Measurements from ENCODE around the gene CFAP410.
A peak's percentile ranks its signal among the peaks of the same experiment; 100 is the strongest.

Gene CFAP410

GRCh38 chr21:44299085-44299457 lies 40.1 kb downstream of the CFAP410 start:
- TF ChIP-seq, protein P1, sequence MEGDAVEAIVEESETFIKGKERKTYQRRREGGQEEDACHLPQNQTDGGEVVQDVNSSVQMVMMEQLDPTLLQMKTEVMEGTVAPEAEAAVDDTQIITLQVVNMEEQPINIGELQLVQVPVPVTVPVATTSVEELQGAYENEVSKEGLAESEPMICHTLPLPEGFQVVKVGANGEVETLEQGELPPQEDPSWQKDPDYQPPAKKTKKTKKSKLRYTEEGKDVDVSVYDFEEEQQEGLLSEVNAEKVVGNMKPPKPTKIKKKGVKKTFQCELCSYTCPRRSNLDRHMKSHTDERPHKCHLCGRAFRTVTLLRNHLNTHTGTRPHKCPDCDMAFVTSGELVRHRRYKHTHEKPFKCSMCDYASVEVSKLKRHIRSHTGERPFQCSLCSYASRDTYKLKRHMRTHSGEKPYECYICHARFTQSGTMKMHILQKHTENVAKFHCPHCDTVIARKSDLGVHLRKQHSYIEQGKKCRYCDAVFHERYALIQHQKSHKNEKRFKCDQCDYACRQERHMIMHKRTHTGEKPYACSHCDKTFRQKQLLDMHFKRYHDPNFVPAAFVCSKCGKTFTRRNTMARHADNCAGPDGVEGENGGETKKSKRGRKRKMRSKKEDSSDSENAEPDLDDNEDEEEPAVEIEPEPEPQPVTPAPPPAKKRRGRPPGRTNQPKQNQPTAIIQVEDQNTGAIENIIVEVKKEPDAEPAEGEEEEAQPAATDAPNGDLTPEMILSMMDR (IDR thresholded peaks at IDR 0.05; ENCODE audit: low read length) = no peak
- TF ChIP-seq EZH2 (IDR thresholded peaks at IDR 0.05; ENCODE audit: borderline replicate concordance, low read length) = no peak
- H3F3A ChIP-seq (ENCODE audit: insufficient read depth, low read length) = no peaks in the 10 kb centered on the region
- peak overlapping the region; percentile 89 for H3K4me2 ChIP-seq (ENCODE audit: low read length)
- H3K9me2 ChIP-seq (ENCODE audit: low read depth, low read length) = no peaks in the 10 kb centered on the region
- no peaks in the 10 kb centered on the region for H3K9me3 ChIP-seq (ENCODE audit: low read length)
- H3K27ac ChIP-seq (ENCODE audit: low read depth, low read length, poor library complexity, severe bottlenecking) = peak overlapping the region; percentile 60
- H3K9ac ChIP-seq (ENCODE audit: low read length) = peak overlapping the region; percentile 65
- peak overlapping the region; percentile 73 for H3K4me3 ChIP-seq (ENCODE audit: low read depth, low read length, poor library complexity, severe bottlenecking)
- H3K27me3 ChIP-seq (ENCODE audit: insufficient read depth, low read length) = 0 out of 2 replicates have a peak, but pooled peaks cover 11% of the 10 kb centered on the region
- H3K79me2 ChIP-seq (ENCODE audit: insufficient read depth, low read length) = no peaks in the 10 kb centered on the region
- no peaks in the 10 kb centered on the region for H3K36me3 ChIP-seq (ENCODE audit: insufficient read depth, low read length)
- H2AFZ ChIP-seq (ENCODE audit: low read length) = no peak overlapping the region
- H3K4me1 ChIP-seq (ENCODE audit: insufficient read depth, low read length, severe bottlenecking) = peaks cover 42% of the 10 kb centered on the region
- H4K20me1 ChIP-seq (ENCODE audit: insufficient read depth, low read length) = no peaks in the 10 kb centered on the region

GRCh38 chr21:44298301-44298700 lies 40.9 kb downstream of the CFAP410 start:
- no peak for TF ChIP-seq EZH2 (IDR thresholded peaks at IDR 0.05; ENCODE audit: borderline replicate concordance, low read length)
- TF ChIP-seq, protein P1 (IDR thresholded peaks at IDR 0.05; ENCODE audit: low read length) = no peak
- Histone ChIP-seq H3K9ac (ENCODE audit: low read length) (no peak overlapping the region), H2AFZ (ENCODE audit: low read length) (no peak overlapping the region), H3K27me3 (ENCODE audit: insufficient read depth, low read length) (0 out of 2 replicates have a peak, but pooled peaks cover 11% of the 10 kb centered on the region), H3K27ac (ENCODE audit: low read depth, low read length, poor library complexity, severe bottlenecking) (no peak overlapping the region), H3K36me3 (ENCODE audit: insufficient read depth, low read length) (no peaks in the 10 kb centered on the region), H3K79me2 (ENCODE audit: insufficient read depth, low read length) (no peaks in the 10 kb centered on the region), H3F3A (ENCODE audit: insufficient read depth, low read length) (no peaks in the 10 kb centered on the region), H4K20me1 (ENCODE audit: insufficient read depth, low read length) (no peaks in the 10 kb centered on the region), H3K4me2 (ENCODE audit: low read length) (no peak overlapping the region), H3K4me1 (ENCODE audit: insufficient read depth, low read length, severe bottlenecking) (peaks cover 34% of the 10 kb centered on the region), H3K4me3 (ENCODE audit: low read depth, low read length, poor library complexity, severe bottlenecking) (no peak overlapping the region), H3K9me3 (ENCODE audit: low read length) (no peaks in the 10 kb centered on the region), H3K9me2 (ENCODE audit: low read depth, low read length) (no peaks in the 10 kb centered on the region)

DNA sequence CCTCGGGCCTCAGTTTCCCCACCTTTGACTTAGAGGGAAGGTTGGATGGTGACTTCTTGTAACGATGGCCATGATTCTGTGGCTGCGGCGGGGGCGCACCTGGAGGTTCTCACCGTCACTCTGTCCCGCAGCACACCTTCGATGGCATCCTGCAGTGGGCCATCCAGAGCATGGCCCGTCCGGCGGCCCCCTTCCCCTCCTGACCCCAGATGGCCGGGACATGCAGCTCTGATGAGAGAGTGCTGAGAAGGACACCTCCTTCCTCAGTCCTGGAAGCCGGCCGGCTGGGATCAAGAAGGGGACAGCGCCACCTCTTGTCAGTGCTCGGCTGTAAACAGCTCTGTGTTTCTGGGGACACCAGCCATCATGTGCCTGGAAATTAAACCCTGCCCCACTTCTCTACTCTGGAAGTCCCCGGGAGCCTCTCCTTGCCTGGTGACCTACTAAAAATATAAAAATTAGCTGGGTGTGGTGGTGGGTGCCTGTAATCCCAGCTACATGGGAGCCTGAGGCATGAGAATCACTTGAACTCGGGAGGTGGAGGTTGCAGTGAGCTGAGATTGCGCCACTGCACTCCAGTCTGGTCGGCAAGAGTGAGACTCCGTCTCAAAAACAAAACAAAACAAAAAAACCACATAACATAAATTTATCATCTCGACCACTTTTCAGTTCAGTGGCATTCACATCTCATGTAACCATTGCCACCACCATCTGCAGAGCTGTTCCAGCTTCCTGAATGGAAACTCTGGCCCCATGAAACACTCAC lies 41.5 kb downstream of the CFAP410 start:
- no peak for TF ChIP-seq EZH2 (IDR thresholded peaks at IDR 0.05; ENCODE audit: borderline replicate concordance, low read length)
- TF ChIP-seq, protein P1 (IDR thresholded peaks at IDR 0.05; ENCODE audit: low read length) = peak; percentile 89
- peaks cover 29% of the 10 kb centered on the region for H3K4me1 ChIP-seq (ENCODE audit: insufficient read depth, low read length, severe bottlenecking)
- H3K9ac ChIP-seq (ENCODE audit: low read length) = no peak overlapping the region

More for the DNA sequence above, 41.5 kb downstream of the CFAP410 start:
- Histone ChIP-seq H4K20me1 (ENCODE audit: insufficient read depth, low read length) (no peaks in the 10 kb centered on the region), H3K36me3 (ENCODE audit: insufficient read depth, low read length) (no peaks in the 10 kb centered on the region), H2AFZ (ENCODE audit: low read length) (no peak overlapping the region), H3K9me2 (ENCODE audit: low read depth, low read length) (no peaks in the 10 kb centered on the region), H3K79me2 (ENCODE audit: insufficient read depth, low read length) (no peaks in the 10 kb centered on the region), H3K27me3 (ENCODE audit: insufficient read depth, low read length) (0 out of 2 replicates have a peak, but pooled peaks cover 11% of the 10 kb centered on the region), H3K4me3 (ENCODE audit: low read depth, low read length, poor library complexity, severe bottlenecking) (no peak overlapping the region), H3K4me2 (ENCODE audit: low read length) (no peak overlapping the region), H3K27ac (ENCODE audit: low read depth, low read length, poor library complexity, severe bottlenecking) (no peak overlapping the region), H3K9me3 (ENCODE audit: low read length) (no peaks in the 10 kb centered on the region), H3F3A (ENCODE audit: insufficient read depth, low read length) (no peaks in the 10 kb centered on the region)
